ENCODE measurements around the gene GGACT.

The GGACT gene

DNA sequence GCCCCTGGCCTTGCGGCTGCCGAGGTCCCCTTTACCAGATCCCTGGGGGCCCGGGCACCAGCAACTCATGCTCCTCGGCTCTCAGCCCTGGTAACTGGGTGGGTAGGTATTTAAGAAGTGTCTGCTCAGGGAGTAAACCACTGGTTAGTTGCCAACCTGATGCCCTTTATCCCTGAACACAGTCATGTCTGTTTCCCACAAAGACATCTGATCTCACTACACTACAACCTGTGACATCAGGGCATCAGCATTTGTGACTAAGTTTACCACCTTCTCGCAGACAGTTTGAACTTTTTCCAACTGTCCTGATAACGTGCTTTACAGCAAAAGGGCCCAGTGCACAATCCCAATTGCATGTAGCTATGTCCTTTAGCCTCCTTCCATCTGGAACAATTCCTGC is 22.0 kb downstream of the GGACT start:
- no peak overlapping the region for H3K4me3 ChIP-seq (replicated peaks; ENCODE audit: low read depth, low read length)
- TF ChIP-seq, protein P1, sequence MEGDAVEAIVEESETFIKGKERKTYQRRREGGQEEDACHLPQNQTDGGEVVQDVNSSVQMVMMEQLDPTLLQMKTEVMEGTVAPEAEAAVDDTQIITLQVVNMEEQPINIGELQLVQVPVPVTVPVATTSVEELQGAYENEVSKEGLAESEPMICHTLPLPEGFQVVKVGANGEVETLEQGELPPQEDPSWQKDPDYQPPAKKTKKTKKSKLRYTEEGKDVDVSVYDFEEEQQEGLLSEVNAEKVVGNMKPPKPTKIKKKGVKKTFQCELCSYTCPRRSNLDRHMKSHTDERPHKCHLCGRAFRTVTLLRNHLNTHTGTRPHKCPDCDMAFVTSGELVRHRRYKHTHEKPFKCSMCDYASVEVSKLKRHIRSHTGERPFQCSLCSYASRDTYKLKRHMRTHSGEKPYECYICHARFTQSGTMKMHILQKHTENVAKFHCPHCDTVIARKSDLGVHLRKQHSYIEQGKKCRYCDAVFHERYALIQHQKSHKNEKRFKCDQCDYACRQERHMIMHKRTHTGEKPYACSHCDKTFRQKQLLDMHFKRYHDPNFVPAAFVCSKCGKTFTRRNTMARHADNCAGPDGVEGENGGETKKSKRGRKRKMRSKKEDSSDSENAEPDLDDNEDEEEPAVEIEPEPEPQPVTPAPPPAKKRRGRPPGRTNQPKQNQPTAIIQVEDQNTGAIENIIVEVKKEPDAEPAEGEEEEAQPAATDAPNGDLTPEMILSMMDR (IDR thresholded peaks at IDR 0.05; ENCODE audit: low read length, missing control alignments): no peak
- no peak for DNase-seq (ENCODE audit: low read depth)

DNA sequence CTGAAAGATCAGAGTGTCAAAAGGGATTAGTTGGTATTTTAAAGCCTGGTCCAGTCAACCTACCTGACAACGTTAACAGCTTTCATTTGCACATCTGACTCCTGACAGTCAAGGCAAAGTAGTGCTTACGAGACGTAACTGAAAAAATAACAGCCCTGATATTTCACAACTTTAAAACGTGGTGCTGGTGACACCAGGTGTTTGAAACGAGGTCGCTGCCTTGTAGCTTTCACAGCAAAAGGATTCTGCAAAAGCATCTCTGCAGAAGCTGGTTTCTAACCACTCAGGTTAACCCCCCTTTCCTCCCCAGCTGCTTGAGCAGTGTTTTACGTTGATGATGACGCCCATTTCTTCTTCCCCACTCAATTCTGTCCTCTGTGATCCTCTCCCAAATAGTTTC is 23.3 kb downstream of the GGACT start:
- H3K4me3 ChIP-seq (replicated peaks; ENCODE audit: low read depth, low read length): no peak overlapping the region
- no peak for DNase-seq (ENCODE audit: low read depth)
- TF ChIP-seq, protein P1 (IDR thresholded peaks at IDR 0.05; ENCODE audit: low read length, missing control alignments): no peak

DNA sequence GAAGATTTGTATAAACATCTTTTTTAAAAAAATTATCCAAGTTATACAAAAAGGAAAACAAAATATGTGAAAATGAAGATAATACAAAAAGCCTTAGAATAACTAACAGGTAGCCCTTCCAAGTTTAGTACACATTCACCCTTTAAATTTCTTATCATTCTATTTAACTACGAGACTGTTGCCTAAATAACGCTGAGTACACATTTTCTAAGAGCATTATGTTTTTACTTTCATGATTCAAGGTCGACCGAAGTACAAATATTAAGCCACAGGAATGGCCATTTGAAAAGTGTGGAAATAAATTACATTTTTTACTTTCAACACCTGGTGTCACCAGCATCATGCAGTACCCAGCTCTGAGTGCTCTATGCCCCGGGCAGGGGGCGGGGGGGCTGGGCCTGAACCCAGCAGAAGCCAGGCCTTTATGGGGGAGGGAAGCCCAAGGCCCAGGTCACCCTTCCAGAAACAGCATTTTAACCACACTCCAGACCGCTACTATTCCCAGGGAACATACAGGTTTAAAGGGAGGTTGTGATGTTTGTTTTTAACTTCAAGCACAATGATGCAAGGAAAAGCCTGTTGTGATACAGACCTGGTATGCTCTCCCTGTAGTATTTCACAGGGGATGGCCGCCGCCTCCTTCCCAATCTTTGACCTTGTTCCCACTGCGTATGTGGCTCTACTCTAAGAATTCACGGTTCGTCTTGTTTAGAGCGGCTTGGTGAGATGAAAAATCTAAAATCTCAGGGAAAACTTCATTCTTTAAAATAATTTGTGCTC is 24.0 kb downstream of the GGACT start:
- H3K4me3 ChIP-seq (replicated peaks; ENCODE audit: low read depth, low read length): no peak overlapping the region
- no peak for DNase-seq (ENCODE audit: low read depth)
- TF ChIP-seq, protein P1 (IDR thresholded peaks at IDR 0.05; ENCODE audit: low read length, missing control alignments): no peak

DNA sequence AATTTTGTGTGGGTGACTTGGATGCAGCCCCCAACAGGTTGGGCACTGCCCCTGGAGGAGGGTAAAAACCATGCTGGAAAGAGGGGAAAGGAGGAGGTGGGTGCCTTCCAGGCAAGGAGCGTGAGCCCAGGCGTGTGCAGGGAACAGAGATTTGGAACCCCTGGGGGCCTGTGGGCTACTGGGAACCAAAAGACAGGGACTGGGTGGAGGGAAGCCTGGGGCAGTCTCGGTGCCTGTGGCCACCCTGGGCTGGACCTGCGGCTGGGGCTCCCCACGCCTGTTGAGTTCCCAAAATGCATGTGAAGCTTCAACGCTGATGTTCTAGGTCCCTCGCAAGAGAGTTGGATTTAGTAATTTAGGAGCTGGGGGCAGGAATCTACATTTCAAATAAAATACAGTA is 24.8 kb downstream of the GGACT start:
- no peak overlapping the region for H3K4me3 ChIP-seq (replicated peaks; ENCODE audit: low read depth, low read length)
- TF ChIP-seq, protein P1 (IDR thresholded peaks at IDR 0.05; ENCODE audit: low read length, missing control alignments): no peak

DNA sequence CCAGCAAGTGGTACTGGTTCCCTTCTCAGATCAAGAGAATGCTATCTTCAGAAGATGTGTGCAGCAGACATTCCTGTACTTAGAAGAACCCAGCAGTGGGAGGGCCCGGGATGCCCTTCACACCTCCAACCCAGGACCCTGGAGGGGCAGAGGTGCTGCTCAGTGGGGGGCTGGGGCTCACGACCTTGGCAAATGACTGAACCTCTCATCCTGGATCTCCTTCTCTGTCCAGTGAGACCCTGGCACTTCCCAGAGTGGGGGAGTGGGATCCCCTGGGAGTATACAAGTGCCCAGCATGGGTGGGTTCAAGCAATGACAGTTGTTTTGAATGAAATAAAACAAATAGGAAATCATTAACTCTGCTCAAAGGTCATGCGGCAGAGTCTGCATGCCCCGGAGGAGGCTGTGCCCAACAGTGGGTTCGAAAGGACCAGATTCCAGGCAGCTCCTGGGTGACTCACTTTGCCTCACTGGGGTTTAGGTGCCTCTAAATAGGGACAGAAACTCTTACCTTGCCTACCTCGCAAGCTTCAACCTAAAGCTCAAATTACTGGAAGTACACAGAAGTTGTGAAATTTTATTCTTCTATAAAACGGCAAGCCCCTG is 26.9 kb downstream of the GGACT start:
- TF ChIP-seq, protein P1 (IDR thresholded peaks at IDR 0.05; ENCODE audit: low read length, missing control alignments): no peak
- no peak overlapping the region for H3K4me3 ChIP-seq (replicated peaks; ENCODE audit: low read depth, low read length)
- DNase-seq (ENCODE audit: low read depth): no peak

More for the DNA sequence above, 24.8 kb downstream of the GGACT start:
- DNase-seq (ENCODE audit: low read depth): no peak

DNA sequence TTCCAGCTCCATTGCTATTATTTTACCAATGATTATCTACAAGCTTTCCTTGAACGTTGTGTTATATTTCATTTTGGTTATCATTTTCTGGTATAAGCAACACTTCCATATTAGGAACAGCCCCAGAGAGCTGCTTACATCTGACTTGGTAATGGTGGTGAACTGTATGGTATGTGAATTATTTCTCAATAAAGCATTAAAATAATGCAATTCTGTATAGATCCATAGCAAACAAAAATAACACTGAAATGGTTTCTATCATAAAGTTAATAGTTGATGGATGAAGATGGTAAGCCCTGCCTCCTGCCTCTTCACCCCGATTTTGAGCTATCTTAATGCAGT is 27.5 kb downstream of the GGACT start:
- no peak for DNase-seq (ENCODE audit: low read depth)
- TF ChIP-seq, protein P1 (IDR thresholded peaks at IDR 0.05; ENCODE audit: low read length, missing control alignments): no peak
- H3K4me3 ChIP-seq (replicated peaks; ENCODE audit: low read depth, low read length): no peak overlapping the region

Data from fibroblast of pulmonary artery (primary cell).